Uterus (tissue), 4 donors: Measurements from ENCODE around the gene SYVN1. TPM values are rescaled to one million over a fixed set of nuclear protein-coding genes. Genes with fewer than 3 reads are reported as not detected.
A peak's percentile ranks its signal among the peaks of the same experiment; 100 is the strongest.

Experiments
- DNase-seq, 2 donors: peaks; one replicate each; pipeline ENCODE4 v3.0.0-alpha.2; 2019 to 2020
- H3K27ac ChIP-seq, 2 donors: fragments of 200-600 bp; sonication (generic); 1 replicate in 1 of 2; 2 replicates in 1 of 2; pipeline ENCODE4 v1.5.1; 2016 to 2018
- H3K27me3 ChIP-seq, 2 donors: fragments of 200-600 bp; sonication (generic); one replicate each; pipeline ENCODE4 v1.5.1; 2018 to 2019; ENCODE audit warnings: control low read depth in 1 of 2
- H3K36me3 ChIP-seq, 2 donors: fragments of 200-600 bp; sonication (generic); one replicate each; pipeline ENCODE4 v1.5.1; 2019; ENCODE audit warnings: control low read depth in 1 of 2
- H3K4me1 ChIP-seq, 2 donors: fragments of 200-600 bp; sonication (generic); one replicate each; pipeline ENCODE4 v1.5.1; 2018 to 2019; ENCODE audit warnings: control low read depth in 1 of 2
- H3K4me3 ChIP-seq, 2 donors: fragments of 200-600 bp; sonication (generic); 1 replicate in 1 of 2; 2 replicates in 1 of 2; pipeline ENCODE4 v1.5.1; 2018 to 2019; ENCODE audit warnings: mild to moderate bottlenecking in 1 of 2
- H3K9me3 ChIP-seq, 2 donors: fragments of 200-600 bp; sonication (generic); one replicate each; pipeline ENCODE4 v1.5.1; 2019; ENCODE audit warnings: control low read depth in 1 of 2
- POLR2A ChIP-seq, 2 donors: fragments of 450-650 bp; IDR thresholded peaks; one replicate each; pipeline ENCODE4 v1.6.1; 2016; ENCODE audit warnings: antibody characterized with exemption in 2 of 2, mild to moderate bottlenecking in 1 of 2, moderate library complexity in 1 of 2
- intact Hi-C: fragments of 100-400 bp; cut with DNase I; formaldehyde crosslinking; loops from one replicate; pipeline ENCODE4 v1.15.1; 2023; ENCODE audit warnings: low total_unique reads
- total RNA-seq, 4 donors: library from RNA; depleted of rRNA in 3 of 4; stranded (reverse); fragments of >200 nt in 3 of 4; gene quantifications; one replicate each; pipeline versions ENCODE4 v1.1.0 to v1.2.4, GENCODE V29; 2014 to 2023
- TF ChIP-seq, protein P1 (sequence below), 4 experiments: fragments of 200-600 bp in 2 of 4; fragments of 450-650 bp in 2 of 4; sonication (generic) in 2 of 4; IDR thresholded peaks; one replicate each; pipeline ENCODE4 v1.5.1; 2016 to 2019; ENCODE audit warnings: antibody characterized with exemption in 4 of 4, mild to moderate bottlenecking in 2 of 4, moderate library complexity in 1 of 4
- donor health status: DM: yes; HTN: yes; CAD: no.

The SYVN1 gene
- total RNA-seq, 4 donors from 2014 or later: 34.7 to 88.8 (median 60.5) TPM

DNA sequence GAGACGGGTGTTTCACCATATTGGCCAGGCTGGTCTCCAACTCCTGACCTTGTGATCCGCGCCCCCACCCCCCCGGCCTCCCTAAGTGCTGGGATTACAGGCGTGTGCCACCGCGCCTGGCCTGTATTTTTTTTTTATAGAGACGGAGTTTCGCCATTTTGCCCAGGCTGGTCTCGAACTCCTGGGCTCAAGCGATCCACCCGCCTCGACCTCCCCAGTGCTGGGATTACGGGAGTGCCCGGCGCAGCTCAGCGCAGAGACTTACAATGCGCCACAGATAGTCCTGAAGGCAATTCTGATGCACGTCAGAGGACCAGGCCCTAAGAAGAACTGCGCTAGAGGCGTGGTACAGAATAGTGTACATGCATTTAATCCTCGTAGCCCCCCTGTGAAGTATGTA lies 38.9 kb downstream of the SYVN1 start:
- intact Hi-C loops: no loop called here
- Histone ChIP-seq H3K27me3 (no peaks in the 10 kb centered on the region), H3K36me3 (no peaks in the 10 kb centered on the region), H3K4me1 (peaks cover 0 to 6% of the 10 kb centered on the region in 2 donors), H3K9me3 (no peaks in the 10 kb centered on the region), H3K4me3 (no peak overlapping the region), H3K27ac (peak overlapping the region; percentile 85 to 91)
- TF ChIP-seq POLR2A (IDR thresholded peaks at IDR 0.05): no peak
- TF ChIP-seq, protein P1, sequence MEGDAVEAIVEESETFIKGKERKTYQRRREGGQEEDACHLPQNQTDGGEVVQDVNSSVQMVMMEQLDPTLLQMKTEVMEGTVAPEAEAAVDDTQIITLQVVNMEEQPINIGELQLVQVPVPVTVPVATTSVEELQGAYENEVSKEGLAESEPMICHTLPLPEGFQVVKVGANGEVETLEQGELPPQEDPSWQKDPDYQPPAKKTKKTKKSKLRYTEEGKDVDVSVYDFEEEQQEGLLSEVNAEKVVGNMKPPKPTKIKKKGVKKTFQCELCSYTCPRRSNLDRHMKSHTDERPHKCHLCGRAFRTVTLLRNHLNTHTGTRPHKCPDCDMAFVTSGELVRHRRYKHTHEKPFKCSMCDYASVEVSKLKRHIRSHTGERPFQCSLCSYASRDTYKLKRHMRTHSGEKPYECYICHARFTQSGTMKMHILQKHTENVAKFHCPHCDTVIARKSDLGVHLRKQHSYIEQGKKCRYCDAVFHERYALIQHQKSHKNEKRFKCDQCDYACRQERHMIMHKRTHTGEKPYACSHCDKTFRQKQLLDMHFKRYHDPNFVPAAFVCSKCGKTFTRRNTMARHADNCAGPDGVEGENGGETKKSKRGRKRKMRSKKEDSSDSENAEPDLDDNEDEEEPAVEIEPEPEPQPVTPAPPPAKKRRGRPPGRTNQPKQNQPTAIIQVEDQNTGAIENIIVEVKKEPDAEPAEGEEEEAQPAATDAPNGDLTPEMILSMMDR (IDR thresholded peaks at IDR 0.05): no peak
- peak in 1 of 2 donors; percentile 30 for DNase-seq

DNA sequence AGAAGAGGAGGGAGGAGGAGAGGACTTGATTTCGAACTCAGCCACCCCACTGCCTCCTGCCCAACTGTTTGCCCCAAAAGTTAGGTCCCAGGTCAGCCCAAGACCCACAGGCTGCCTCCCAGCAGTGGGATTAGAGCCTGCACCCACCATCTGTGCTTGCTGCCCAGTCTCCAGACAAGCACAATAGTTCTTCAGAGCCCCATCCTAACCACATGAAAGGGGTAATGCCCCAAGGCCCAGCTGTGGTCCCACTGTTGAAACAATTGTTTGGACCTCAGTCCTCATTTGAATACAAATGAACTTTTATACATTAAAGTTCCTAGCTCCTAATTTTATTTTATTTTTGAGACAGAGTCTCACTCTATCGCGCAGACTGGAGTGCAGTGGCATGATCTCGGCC lies 43.7 kb downstream of the SYVN1 start:
- H3K9me3 ChIP-seq: no peaks in the 10 kb centered on the region
- H3K36me3 ChIP-seq: no peaks in the 10 kb centered on the region
- H3K4me3 ChIP-seq: no peak overlapping the region
- no peak for TF ChIP-seq POLR2A (IDR thresholded peaks at IDR 0.05)
- TF ChIP-seq, protein P1 (IDR thresholded peaks at IDR 0.05): no peak
- no peak for DNase-seq
- H3K4me1 ChIP-seq: no peaks in the 10 kb centered on the region
- H3K27ac ChIP-seq: no peak overlapping the region
- H3K27me3 ChIP-seq: no peaks in the 10 kb centered on the region
- intact Hi-C loops: no loop called here

DNA sequence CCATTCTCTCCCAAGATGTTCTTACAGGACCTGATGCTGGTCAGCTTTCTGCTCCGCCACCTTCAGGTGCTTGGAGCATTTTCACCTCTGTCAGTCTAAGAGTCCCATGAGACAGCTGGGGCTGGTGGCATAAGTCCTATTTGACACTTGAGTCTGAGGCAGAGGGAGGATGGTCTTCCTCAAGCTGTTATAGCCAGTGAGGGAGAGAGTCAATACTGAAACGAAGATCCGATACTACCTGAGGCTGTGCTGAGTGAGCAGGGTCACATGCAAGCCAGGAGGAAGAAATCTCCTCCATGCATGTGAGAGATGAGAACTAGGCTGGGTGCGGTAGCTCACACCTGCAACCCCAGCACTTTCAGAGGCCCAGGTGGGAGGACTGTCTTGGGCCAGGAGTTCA lies 44.7 kb downstream of the SYVN1 start:
- Histone ChIP-seq H3K36me3 (no peaks in the 10 kb centered on the region), H3K4me3 (no peak overlapping the region), H3K27me3 (no peaks in the 10 kb centered on the region), H3K4me1 (peaks cover 0 to 4% of the 10 kb centered on the region in 2 donors), H3K27ac (no peak overlapping the region), H3K9me3 (no peaks in the 10 kb centered on the region)
- intact Hi-C loops: no loop called here
- no peak for TF ChIP-seq POLR2A (IDR thresholded peaks at IDR 0.05)
- TF ChIP-seq, protein P1 (IDR thresholded peaks at IDR 0.05): no peak
- no peak for DNase-seq

DNA sequence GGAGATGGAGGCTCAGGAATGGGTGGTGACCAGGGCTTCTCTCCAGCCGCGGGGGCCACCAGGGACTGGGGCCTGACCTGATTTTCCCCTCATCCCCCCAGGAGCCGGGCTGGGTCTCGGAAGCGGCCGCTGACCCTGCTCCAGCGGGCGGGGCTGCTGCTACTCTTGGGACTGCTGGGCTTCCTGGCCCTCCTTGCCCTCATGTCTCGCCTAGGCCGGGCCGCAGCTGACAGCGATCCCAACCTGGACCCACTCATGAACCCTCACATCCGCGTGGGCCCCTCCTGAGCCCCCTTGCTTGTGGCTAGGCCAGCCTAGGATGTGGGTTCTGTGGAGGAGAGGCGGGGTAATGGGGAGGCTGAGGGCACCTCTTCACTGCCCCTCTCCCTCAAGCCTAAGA lies 46.5 kb downstream of the SYVN1 start:
- Histone ChIP-seq H3K27me3 (no peaks in the 10 kb centered on the region), H3K4me3 (no peak overlapping the region), H3K27ac (no peak overlapping the region), H3K9me3 (no peaks in the 10 kb centered on the region), H3K4me1 (peaks cover 0 to 6% of the 10 kb centered on the region in 2 donors), H3K36me3 (no peaks in the 10 kb centered on the region)
- TF ChIP-seq, protein P1 (IDR thresholded peaks at IDR 0.05): no peak
- no peak for TF ChIP-seq POLR2A (IDR thresholded peaks at IDR 0.05)
- no peak for DNase-seq
- intact Hi-C loops: no loop called here

DNA sequence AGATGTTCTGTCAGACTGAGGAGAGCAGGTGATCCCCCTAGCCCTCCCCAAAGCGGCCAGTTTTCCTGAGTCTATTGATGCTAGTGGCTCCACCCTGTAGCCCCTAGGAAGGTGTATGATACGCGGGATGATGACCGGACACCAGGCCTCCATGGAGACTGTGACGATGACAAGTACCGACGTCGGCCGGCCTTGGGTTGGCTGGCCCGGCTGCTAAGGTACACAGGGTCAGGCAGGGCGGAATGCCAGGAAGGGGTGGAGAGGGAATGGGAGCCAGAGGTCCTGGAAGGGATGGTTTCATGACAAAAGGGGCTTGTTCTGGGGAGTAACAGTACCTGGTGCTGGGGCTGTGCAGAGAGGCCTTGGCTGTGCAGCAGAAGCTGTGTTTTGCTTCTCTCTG lies 47.1 kb downstream of the SYVN1 start:
- Histone ChIP-seq H3K27me3 (no peaks in the 10 kb centered on the region), H3K9me3 (no peaks in the 10 kb centered on the region), H3K4me3 (no peak overlapping the region), H3K36me3 (no peaks in the 10 kb centered on the region), H3K4me1 (peaks cover 0 to 6% of the 10 kb centered on the region in 2 donors), H3K27ac (no peak overlapping the region)
- TF ChIP-seq, protein P1 (IDR thresholded peaks at IDR 0.05): no peak
- TF ChIP-seq POLR2A (IDR thresholded peaks at IDR 0.05): no peak
- no peak for DNase-seq
- intact Hi-C loops: no loop called here
